GM18909 (cell line): ENCODE results near the gene PDE7B.

ENCODE experiments used
- ATAC-seq: cut with Tn5 transposase; IDR thresholded peaks from one replicate; pipeline ENCODE4 v1.9.1; 2021; ENCODE audit warnings: mild to moderate bottlenecking; ENCODE audit not compliant: unreplicated experiment, poor library complexity

PDE7B gene

GRCh38 chr6:135921188-135921587 lies 69.7 kb downstream of the PDE7B start:
- no peak for ATAC-seq

GRCh38 chr6:135922174-135922573 lies 70.7 kb downstream of the PDE7B start:
- no peak for ATAC-seq

GRCh38 chr6:135922746-135923145 lies 71.2 kb downstream of the PDE7B start:
- no peak for ATAC-seq

- no peak for ATAC-seq
Measured at GRCh38 chr6:135932651-135933050, 81.2 kb downstream of the PDE7B start.

- no peak for ATAC-seq
Measured at GRCh38 chr6:135935941-135936601, 84.6 kb downstream of the PDE7B start.

GRCh38 chr6:135936606-135937005 lies 85.1 kb downstream of the PDE7B start:
- ATAC-seq = no peak

- no peak for ATAC-seq
Measured at GRCh38 chr6:135937106-135937505, 85.6 kb downstream of the PDE7B start.

GRCh38 chr6:135938576-135939207 lies 87.2 kb downstream of the PDE7B start:
- no peak for ATAC-seq

- no peak for ATAC-seq
Measured at GRCh38 chr6:135939208-135939591, 87.7 kb downstream of the PDE7B start.

- no peak for ATAC-seq
Measured at GRCh38 chr6:135940616-135941167, 89.2 kb downstream of the PDE7B start.

- ATAC-seq = no peak
Measured at GRCh38 chr6:135941275-135942025, 89.9 kb downstream of the PDE7B start.

- ATAC-seq = no peak
Measured at GRCh38 chr6:135944120-135944519, 92.6 kb downstream of the PDE7B start.

GRCh38 chr6:135946674-135947073 lies 95.2 kb downstream of the PDE7B start:
- no peak for ATAC-seq

- no peak for ATAC-seq
Measured at GRCh38 chr6:135950669-135951068, 99.2 kb downstream of the PDE7B start.

- ATAC-seq = no peak
Measured at GRCh38 chr6:135951169-135951568, 99.7 kb downstream of the PDE7B start.

GRCh38 chr6:135953818-135954217 lies 102.3 kb downstream of the PDE7B start:
- no peak for ATAC-seq

GRCh38 chr6:135955099-135955498 lies 103.6 kb downstream of the PDE7B start:
- ATAC-seq = no peak

- ATAC-seq = no peak
Measured at GRCh38 chr6:135962731-135963130, 111.2 kb downstream of the PDE7B start.

GRCh38 chr6:135970750-135971149 lies 119.2 kb downstream of the PDE7B start:
- no peak for ATAC-seq

- no peak for ATAC-seq
Measured at GRCh38 chr6:135971351-135971750, 119.8 kb downstream of the PDE7B start.

- no peak for ATAC-seq
Measured at GRCh38 chr6:135972150-135972549, 120.6 kb downstream of the PDE7B start.
